Measurements from ENCODE around the gene CYLD.

The CYLD gene

GRCh38 chr16:50791522-50791921 lies 49.6 kb downstream of the CYLD start:
- Histone ChIP-seq H3K4me3 (no peak overlapping the region), H3K36me3 (ENCODE audit: insufficient read depth, low read length) (no peaks in the 10 kb centered on the region), H3K9ac (ENCODE audit: insufficient read length) (no peak overlapping the region), H3K9me3 (ENCODE audit: low read depth, low read length) (no peaks in the 10 kb centered on the region), H3K27ac (no peak overlapping the region)
- DNase-seq (ENCODE audit: low read depth, low spot score), result no peak
- TF ChIP-seq EZH2 (IDR thresholded peaks at IDR 0.05) (no peak), POLR2AphosphoS5 (IDR thresholded peaks at IDR 0.05; ENCODE audit: borderline replicate concordance, low read depth, low read length) (no peak), FOXP2 (optimal IDR thresholded peaks at IDR 0.05; ENCODE audit: control extremely low read depth, extremely low read length, insufficient read depth) (no peak)

GRCh38 chr16:50796829-50797228 lies 54.9 kb downstream of the CYLD start:
- Histone ChIP-seq H3K4me3 (no peak overlapping the region), H3K27ac (no peak overlapping the region), H3K9ac (ENCODE audit: insufficient read length) (no peak overlapping the region), H3K9me3 (ENCODE audit: low read depth, low read length) (no peaks in the 10 kb centered on the region), H3K36me3 (ENCODE audit: insufficient read depth, low read length) (no peaks in the 10 kb centered on the region)
- no peak for DNase-seq (ENCODE audit: low read depth, low spot score)
- TF ChIP-seq POLR2AphosphoS5 (IDR thresholded peaks at IDR 0.05; ENCODE audit: borderline replicate concordance, low read depth, low read length) (no peak), FOXP2 (optimal IDR thresholded peaks at IDR 0.05; ENCODE audit: control extremely low read depth, extremely low read length, insufficient read depth) (no peak), EZH2 (IDR thresholded peaks at IDR 0.05) (no peak)

DNA sequence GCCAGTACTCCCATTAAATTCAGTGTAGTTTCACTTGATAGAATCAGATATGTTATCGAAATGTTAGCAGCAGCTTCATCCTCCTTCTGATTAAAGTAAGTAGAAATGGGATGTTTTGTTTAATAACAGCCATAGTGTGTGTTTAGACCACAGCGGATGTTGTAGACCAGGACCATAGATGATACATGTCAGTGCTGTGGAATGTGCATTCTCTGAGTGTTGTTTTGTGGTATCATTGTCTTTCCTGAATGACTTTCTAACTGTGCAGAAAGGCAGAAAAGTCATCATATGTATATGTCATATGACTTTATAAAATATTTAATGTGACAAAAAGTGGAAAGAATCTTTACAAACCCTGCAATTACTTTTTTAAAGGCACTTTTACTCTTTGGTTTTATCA lies 55.6 kb downstream of the CYLD start:
- no peak overlapping the region for H3K4me3 ChIP-seq
- TF ChIP-seq EZH2 (IDR thresholded peaks at IDR 0.05) (no peak), FOXP2 (optimal IDR thresholded peaks at IDR 0.05; ENCODE audit: control extremely low read depth, extremely low read length, insufficient read depth) (no peak), POLR2AphosphoS5 (IDR thresholded peaks at IDR 0.05; ENCODE audit: borderline replicate concordance, low read depth, low read length) (no peak)
- no peak overlapping the region for H3K9ac ChIP-seq (ENCODE audit: insufficient read length)
- DNase-seq (ENCODE audit: low read depth, low spot score), result no peak
- no peak overlapping the region for H3K27ac ChIP-seq
- H3K36me3 ChIP-seq (ENCODE audit: insufficient read depth, low read length), result no peaks in the 10 kb centered on the region
- no peaks in the 10 kb centered on the region for H3K9me3 ChIP-seq (ENCODE audit: low read depth, low read length)

DNA sequence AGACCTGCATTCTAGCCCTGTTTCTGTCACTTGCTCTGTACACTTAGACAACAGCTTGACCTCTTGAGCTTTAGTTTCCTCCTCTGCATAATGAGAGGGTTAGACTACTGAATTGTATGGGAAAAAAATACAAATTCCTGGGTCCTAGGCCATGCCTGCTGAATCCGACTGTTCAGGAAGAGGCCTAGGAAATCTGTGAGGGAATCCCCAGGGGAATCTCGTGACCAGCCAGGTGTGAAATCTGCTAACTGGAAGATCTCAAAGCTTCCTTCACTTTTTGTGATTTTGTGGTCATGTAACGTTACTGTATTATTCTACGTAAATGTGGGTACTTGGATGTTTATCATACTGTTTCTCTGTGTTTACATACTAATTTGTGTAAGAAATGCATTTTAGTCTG lies 58.2 kb downstream of the CYLD start:
- H3K27ac ChIP-seq, result no peak overlapping the region

DNA sequence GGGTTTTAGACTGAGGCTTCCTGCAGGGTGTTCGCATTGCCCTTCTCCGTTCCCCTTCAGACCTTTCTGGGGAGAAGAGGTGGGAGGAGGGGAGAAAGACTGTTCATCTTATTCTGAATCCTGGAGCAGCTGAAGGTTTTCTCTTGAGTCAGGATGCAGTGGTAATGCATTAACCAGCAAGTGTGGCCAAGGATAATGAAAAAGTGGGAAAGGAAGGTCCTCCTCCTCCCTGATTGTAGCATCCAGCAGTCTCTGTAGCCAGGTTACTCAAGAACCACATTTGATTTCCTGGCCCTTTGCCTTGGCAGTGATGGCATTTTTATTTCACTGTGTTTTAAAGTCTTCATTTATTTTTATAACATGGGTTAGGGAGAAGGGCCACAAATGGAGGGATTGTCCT lies 59.1 kb downstream of the CYLD start:
- H3K27ac ChIP-seq, result no peak overlapping the region
- DNase-seq (ENCODE audit: low read depth, low spot score), result no peak
- H3K9ac ChIP-seq (ENCODE audit: insufficient read length), result no peak overlapping the region
- H3K9me3 ChIP-seq (ENCODE audit: low read depth, low read length), result no peaks in the 10 kb centered on the region
- no peak overlapping the region for H3K4me3 ChIP-seq
- no peaks in the 10 kb centered on the region for H3K36me3 ChIP-seq (ENCODE audit: insufficient read depth, low read length)
- no peak for TF ChIP-seq FOXP2 (optimal IDR thresholded peaks at IDR 0.05; ENCODE audit: control extremely low read depth, extremely low read length, insufficient read depth)
- TF ChIP-seq POLR2AphosphoS5 (IDR thresholded peaks at IDR 0.05; ENCODE audit: borderline replicate concordance, low read depth, low read length), result no peak
- TF ChIP-seq EZH2 (IDR thresholded peaks at IDR 0.05), result no peak

More for the DNA sequence above, 58.2 kb downstream of the CYLD start:
- no peak overlapping the region for H3K4me3 ChIP-seq
- no peaks in the 10 kb centered on the region for H3K9me3 ChIP-seq (ENCODE audit: low read depth, low read length)
- TF ChIP-seq FOXP2 (optimal IDR thresholded peaks at IDR 0.05; ENCODE audit: control extremely low read depth, extremely low read length, insufficient read depth) (no peak), POLR2AphosphoS5 (IDR thresholded peaks at IDR 0.05; ENCODE audit: borderline replicate concordance, low read depth, low read length) (no peak), EZH2 (IDR thresholded peaks at IDR 0.05) (no peak)
- H3K36me3 ChIP-seq (ENCODE audit: insufficient read depth, low read length), result no peaks in the 10 kb centered on the region
- no peak overlapping the region for H3K9ac ChIP-seq (ENCODE audit: insufficient read length)
- DNase-seq (ENCODE audit: low read depth, low spot score), result no peak

DNA sequence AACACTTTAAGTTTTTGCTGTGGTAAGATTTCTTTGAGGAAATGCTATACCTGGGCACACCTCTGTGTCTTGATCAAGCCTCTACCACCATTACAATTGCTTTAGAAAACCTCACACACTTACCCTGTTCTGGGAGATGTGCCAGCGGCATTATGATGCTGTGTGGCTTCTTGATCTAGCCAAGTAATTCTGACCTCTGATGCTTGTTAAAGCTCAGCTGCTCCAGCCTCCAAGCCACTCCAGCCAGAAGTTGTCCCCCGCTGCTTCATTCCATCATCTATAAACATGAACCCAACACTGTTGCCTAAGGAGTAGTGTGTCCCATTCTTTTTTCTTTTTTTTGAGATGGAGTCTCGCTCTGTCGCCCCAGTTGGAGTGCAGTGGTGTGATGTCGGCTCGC lies 60.1 kb downstream of the CYLD start:
- no peaks in the 10 kb centered on the region for H3K36me3 ChIP-seq (ENCODE audit: insufficient read depth, low read length)
- no peak overlapping the region for H3K9ac ChIP-seq (ENCODE audit: insufficient read length)
- TF ChIP-seq POLR2AphosphoS5 (IDR thresholded peaks at IDR 0.05; ENCODE audit: borderline replicate concordance, low read depth, low read length) (no peak), EZH2 (IDR thresholded peaks at IDR 0.05) (no peak), FOXP2 (optimal IDR thresholded peaks at IDR 0.05; ENCODE audit: control extremely low read depth, extremely low read length, insufficient read depth) (no peak)
- H3K9me3 ChIP-seq (ENCODE audit: low read depth, low read length), result no peaks in the 10 kb centered on the region
- no peak overlapping the region for H3K4me3 ChIP-seq
- DNase-seq (ENCODE audit: low read depth, low spot score), result no peak
- H3K27ac ChIP-seq, result no peak overlapping the region

- DNase-seq (ENCODE audit: low read depth, low spot score), result no peak
- Histone ChIP-seq H3K9me3 (ENCODE audit: low read depth, low read length) (no peaks in the 10 kb centered on the region), H3K27ac (no peak overlapping the region), H3K9ac (ENCODE audit: insufficient read length) (no peak overlapping the region), H3K36me3 (ENCODE audit: insufficient read depth, low read length) (no peaks in the 10 kb centered on the region), H3K4me3 (no peak overlapping the region)
- no peak for TF ChIP-seq FOXP2 (optimal IDR thresholded peaks at IDR 0.05; ENCODE audit: control extremely low read depth, extremely low read length, insufficient read depth)
Observed at GRCh38 chr16:50802961-50803360, 61.1 kb downstream of the CYLD start.

- Histone ChIP-seq H3K9me3 (ENCODE audit: low read depth, low read length) (no peaks in the 10 kb centered on the region), H3K4me3 (no peak overlapping the region), H3K9ac (ENCODE audit: insufficient read length) (no peak overlapping the region), H3K27ac (no peak overlapping the region), H3K36me3 (ENCODE audit: insufficient read depth, low read length) (no peaks in the 10 kb centered on the region)
- TF ChIP-seq FOXP2 (optimal IDR thresholded peaks at IDR 0.05; ENCODE audit: control extremely low read depth, extremely low read length, insufficient read depth) (no peak), EZH2 (IDR thresholded peaks at IDR 0.05) (no peak), POLR2AphosphoS5 (IDR thresholded peaks at IDR 0.05; ENCODE audit: borderline replicate concordance, low read depth, low read length) (no peak)
- no peak for DNase-seq (ENCODE audit: low read depth, low spot score)
Observed at GRCh38 chr16:50804290-50804907, 62.5 kb downstream of the CYLD start.
